Ovary (tissue), 9 donors: Measurements from ENCODE around the gene SRGN. TPM values are rescaled to one million over a fixed set of nuclear protein-coding genes. Genes with fewer than 3 reads are reported as not detected.

ENCODE experiments used
- DNase-seq, 5 donors: peaks; one replicate each; pipeline ENCODE4 v3.0.0-alpha.2; 2019 to 2020
- H3K27ac ChIP-seq, 2 donors: fragments of 200-600 bp; one replicate each; pipeline versions ENCODE4 v1.5.1 to v1.8.0; 2019 to 2022
- H3K27me3 ChIP-seq: fragments of 200-600 bp; one replicate; pipeline ENCODE4 v1.8.0; 2022
- H3K36me3 ChIP-seq: fragments of 200-600 bp; sonication (generic); one replicate; pipeline ENCODE4 v1.5.1; 2019
- H3K4me1 ChIP-seq: one replicate; pipeline ENCODE4 v1.8.1; 2013; ENCODE audit warnings: mild to moderate bottlenecking, moderate library complexity; ENCODE audit not compliant: insufficient read depth
- H3K4me3 ChIP-seq: fragments of 200-600 bp; sonication (generic); one replicate; pipeline ENCODE4 v1.5.1; 2017
- H3K9me3 ChIP-seq, 2 donors: fragments of 200-600 bp in 1 of 2; sonication (generic) in 1 of 2; one replicate each; pipeline versions ENCODE4 v1.5.1 to v1.8.1; 2013 to 2019; ENCODE audit warnings: mild to moderate bottlenecking in 1 of 2, moderate library complexity in 1 of 2
- CTCF ChIP-seq, 3 donors: fragments of 450-650 bp in 2 of 3; fragments of 200-600 bp in 1 of 3; IDR thresholded peaks; one replicate each; pipeline versions ENCODE4 v1.5.1 to v1.8.0; 2016 to 2022; ENCODE audit warnings: antibody characterized with exemption in 3 of 3, mild to moderate bottlenecking in 1 of 3
- EP300 ChIP-seq: sonication (generic); formaldehyde crosslinking; IDR thresholded peaks from one replicate; pipeline ENCODE4 v1.6.1; 2017; ENCODE audit warnings: antibody characterized with exemption
- POLR2A ChIP-seq: fragments of 450-650 bp; IDR thresholded peaks from one replicate; pipeline ENCODE4 v1.6.1; 2017; ENCODE audit warnings: antibody characterized with exemption, mild to moderate bottlenecking, moderate library complexity
- WGBS, 3 donors: extraction: QIAGEN DNeasy Blood & Tissue Kit in 1 of 3; methylation state at CpG; one replicate each; pipeline versions ENCODE4 v1.1.5 to v1.1.7; 2013 to 2017; 5-methylcytosine and 5-hydroxymethylcytosine counted together
- intact Hi-C, 4 donors: fragments of 100-400 bp; cut with DNase I; formaldehyde crosslinking; loops; one replicate each; pipeline versions ENCODE4 v1.11.0 to v1.15.1; 2022 to 2023
- polyA plus RNA-seq, 2 donors: library from polyadenylated mRNA; stranded (reverse); fragments of 200-250 nt in 1 of 2; fragments of 350-450 nt in 1 of 2; fragmentation: Illumina TruSeq in 1 of 2; extraction: RNeasy Lipid Tissue Mini Kit (QIAGEN cat#74804) in 1 of 2; gene quantifications; one replicate each; pipeline ENCODE4 v1.2.3, GENCODE V29; 2013 to 2014
- total RNA-seq, 7 donors: library from RNA; depleted of rRNA in 2 of 7; stranded (reverse); fragments of >200 nt in 2 of 7; fragmentation: NEBNext Ultra II Directional in 3 of 7; extraction: Animal tissue kit (Norgen Biotek cat#: 25700) in 3 of 7; gene quantifications; one replicate each; pipeline versions ENCODE4 v1.1.0 to v1.2.4, GENCODE V29; 2016 to 2023
- donor health status: DM: no; HTN: no; CAD: no; lungs with moderate emphysema.
- donor health status: DM: no; HTN: no; CAD: no.
- donor health status: Bipolar disorder and iron deficiency.
- donor health status: DM: yes; HTN: yes; CAD: no.
- donor health status: DM: no; HTN: no; CAD: no.
- donor health status: DM: yes; HTN: yes; CAD: no.

SRGN gene
- total and polyA plus RNA-seq, 9 donors = 22.0 to 107 (median 39.5) TPM

DNA sequence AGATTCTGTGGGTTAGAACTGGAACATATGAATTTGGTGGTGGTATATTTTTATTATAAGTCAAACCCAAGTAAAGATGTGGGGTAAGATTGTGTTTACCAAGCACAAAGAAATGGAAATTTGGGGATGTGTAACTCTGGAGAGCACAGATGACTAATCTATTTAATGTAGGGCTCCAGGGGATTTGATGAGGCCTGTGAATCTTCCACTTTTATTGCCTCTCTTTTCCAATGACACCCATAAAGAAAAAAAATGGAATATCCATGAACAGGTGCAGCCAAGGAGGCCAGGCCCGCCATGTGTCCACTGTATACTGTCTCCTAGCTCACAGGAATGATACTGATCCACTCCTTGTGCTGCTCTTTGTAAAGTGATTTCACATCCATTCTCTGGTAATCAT, 2.8 kb downstream of the SRGN start:
- no peak overlapping the region for H3K4me3 ChIP-seq
- H3K27me3 ChIP-seq = no peaks in the 10 kb centered on the region
- no peaks in the 10 kb centered on the region for H3K9me3 ChIP-seq
- WGBS, 3 donors = 87 to 89% (median 88%) methylated on average over 1 of the region's 1 CpG
- H3K36me3 ChIP-seq = no peaks in the 10 kb centered on the region
- no peaks in the 10 kb centered on the region for H3K4me1 ChIP-seq
- intact Hi-C loops = loop anchor here in 2 of 4 donors (5.0 to 10.0 kb wide), 2 partner anchors 86 to 133 kb away; partner anchors contain the start of gene DDX21 (in 1 of the 2)
- DNase-seq = no peak
- H3K27ac ChIP-seq = no peak overlapping the region
- TF ChIP-seq POLR2A (no peak), CTCF (IDR thresholded peaks at IDR 0.05) (no peak), EP300 (no peak)

DNA sequence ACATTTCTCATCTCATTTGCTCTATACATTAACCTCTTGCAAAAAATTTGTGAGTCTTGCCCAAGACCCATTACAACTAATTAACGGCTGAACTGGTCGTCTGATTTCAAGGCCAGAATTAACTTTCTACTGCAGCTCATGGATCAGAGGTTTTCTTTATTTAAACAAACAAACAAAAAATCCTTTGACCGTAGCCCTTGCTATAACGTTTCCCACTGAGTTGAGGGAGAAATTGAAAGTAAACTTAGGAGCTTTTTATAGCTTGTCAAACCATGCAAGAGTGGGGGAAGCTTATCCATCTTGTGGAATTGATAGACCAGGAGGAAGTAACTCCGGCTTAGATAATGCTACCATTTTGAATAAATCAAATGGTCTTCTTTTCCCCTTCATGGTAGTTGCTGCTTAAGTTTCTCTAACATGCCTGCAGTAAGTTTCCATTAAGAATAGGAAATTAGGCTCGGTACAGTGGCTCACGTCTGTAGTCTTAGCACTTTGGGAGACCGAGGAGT, 3.3 kb downstream of the SRGN start:
- intact Hi-C loops = loop anchor here in 2 of 4 donors (5.0 to 10.0 kb wide), 2 partner anchors 86 to 134 kb away; partner anchors contain the start of gene DDX21 (in 1 of the 2)
- no peak for TF ChIP-seq POLR2A
- DNase-seq = no peak
- 46 to 51% (median 48%) methylated on average over 8 of the region's 8 CpGs for WGBS, 3 donors
- Histone ChIP-seq H3K36me3 (no peaks in the 10 kb centered on the region), H3K4me1 (no peaks in the 10 kb centered on the region), H3K9me3 (no peaks in the 10 kb centered on the region), H3K27ac (no peak overlapping the region), H3K27me3 (no peaks in the 10 kb centered on the region), H3K4me3 (no peak overlapping the region)

DNA sequence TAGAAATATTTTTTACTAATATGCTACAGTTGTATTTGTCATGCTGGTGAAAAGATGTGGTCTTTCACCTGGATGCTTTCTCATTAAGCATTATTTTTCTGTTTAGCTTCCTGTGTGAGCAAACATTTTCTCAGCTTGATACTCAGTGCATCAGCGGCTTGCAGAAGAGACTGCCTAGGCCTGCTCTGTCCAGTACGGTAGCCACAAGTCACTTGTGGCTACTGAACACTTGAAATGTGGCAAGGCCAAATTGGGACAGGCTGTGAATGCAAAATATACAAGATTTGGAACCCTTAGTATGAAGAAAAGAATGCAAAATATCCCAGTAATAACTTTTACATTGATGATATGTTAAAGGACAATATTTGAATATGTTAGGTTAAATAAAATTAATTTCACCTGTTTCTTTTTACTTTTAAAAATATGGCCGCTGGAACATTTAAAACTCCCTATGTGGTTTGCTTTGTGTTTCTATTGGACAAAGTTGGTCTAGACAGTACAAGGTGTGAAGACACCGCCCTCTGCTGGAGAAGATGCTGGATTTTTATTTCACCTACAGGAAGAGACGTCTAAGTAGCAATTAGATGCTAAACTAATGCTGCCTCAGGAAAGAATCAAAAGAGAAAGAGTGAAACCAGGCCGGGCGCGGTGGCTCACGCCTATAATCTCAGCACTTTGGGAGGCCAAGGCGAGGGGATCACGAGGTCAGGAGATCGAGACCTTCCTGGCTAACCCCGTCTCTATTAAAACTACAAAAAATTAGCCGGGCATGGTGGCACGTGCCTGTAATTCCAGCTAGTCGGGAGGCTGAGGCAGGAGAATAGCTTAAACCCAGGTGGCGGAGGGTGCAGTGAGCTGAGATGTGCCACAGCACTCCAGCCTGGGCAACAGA, 5.3 kb downstream of the SRGN start:
- Histone ChIP-seq H3K27ac (no peak overlapping the region), H3K36me3 (no peaks in the 10 kb centered on the region), H3K4me1 (no peaks in the 10 kb centered on the region), H3K9me3 (no peaks in the 10 kb centered on the region), H3K4me3 (no peak overlapping the region), H3K27me3 (no peaks in the 10 kb centered on the region)
- DNase-seq = peak; percentile 59 to 85 (median 65)
- 41 to 52% (median 44%) methylated on average over 17 of the region's 17 CpGs for WGBS, 3 donors
- intact Hi-C loops = loop anchor here in 2 of 4 donors (5.0 to 10.0 kb wide), 2 partner anchors 88 to 136 kb away; partner anchors contain the start of gene DDX21 (in 1 of the 2)
- TF ChIP-seq EP300 (no peak), POLR2A (no peak), CTCF (IDR thresholded peaks at IDR 0.05) (peak in 2 of 3 donors; percentile 69 to 72)

DNA sequence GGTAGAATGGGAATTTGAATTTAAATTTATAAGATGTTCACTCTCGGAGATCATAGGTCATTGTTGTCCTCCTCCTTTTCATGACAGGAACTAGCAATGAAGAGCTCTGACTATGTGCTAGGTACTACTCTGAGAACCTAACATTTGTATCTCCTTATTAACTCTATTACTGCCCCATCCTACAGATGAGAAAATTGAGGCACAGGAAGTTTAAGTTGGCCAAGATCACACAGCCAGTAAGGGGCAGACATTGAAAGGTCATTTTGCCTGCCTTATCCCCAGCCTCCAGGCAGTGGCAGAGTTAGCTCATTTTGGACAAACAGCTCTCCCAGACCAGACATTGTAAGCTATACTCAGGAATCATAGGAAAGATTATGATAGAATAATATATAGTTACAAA, 6.0 kb downstream of the SRGN start:
- Histone ChIP-seq H3K27ac (no peak overlapping the region), H3K27me3 (no peaks in the 10 kb centered on the region), H3K4me3 (no peak overlapping the region), H3K36me3 (no peaks in the 10 kb centered on the region), H3K4me1 (no peaks in the 10 kb centered on the region), H3K9me3 (no peaks in the 10 kb centered on the region)
- intact Hi-C loops = loop anchor here in 2 of 4 donors (5.0 to 10.0 kb wide), 2 partner anchors 89 to 137 kb away; partner anchors contain the start of gene DDX21 (in 1 of the 2)
- DNase-seq = no peak
- WGBS, 3 donors = 76 to 91% (median 88%) methylated on average over 1 of the region's 1 CpG
- TF ChIP-seq EP300 (no peak), CTCF (IDR thresholded peaks at IDR 0.05) (no peak), POLR2A (no peak)
